ENCODE results near the gene SCAF1. TPM values are rescaled to one million over a fixed set of nuclear protein-coding genes. Genes with fewer than 3 reads are reported as not detected.

SCAF1 gene
- total RNA-seq, 6 experiments from 2014 or later, result 14.6 to 33.0 (median 27.3) TPM

DNA sequence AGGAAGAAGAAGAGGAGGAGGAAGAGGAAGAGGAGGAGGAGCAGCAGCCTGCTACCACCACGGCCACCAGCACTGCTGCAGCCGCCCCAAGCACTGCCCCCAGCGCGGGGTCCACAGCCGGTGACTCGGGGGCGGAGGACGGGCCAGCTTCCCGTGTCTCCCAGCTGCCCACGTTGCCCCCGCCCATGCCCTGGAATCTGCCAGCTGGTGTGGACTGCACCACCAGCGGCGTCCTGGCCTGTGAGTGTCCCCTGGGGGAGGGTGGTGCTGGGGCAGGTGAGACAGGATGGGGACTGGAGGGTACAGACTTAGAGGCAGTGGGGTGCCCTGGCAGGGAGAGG is 11.4 kb downstream of the SCAF1 start:
- intact Hi-C loops (cut with DNase I), result no loop called here
- Histone ChIP-seq H3K9me3 (no peaks in the 10 kb centered on the region), H3K4me3 (no peak overlapping the region), H3K36me3 (peaks cover 0 to 74% (median 22%) of the 10 kb centered on the region in 4 donors), H3K27me3 (no peaks in the 10 kb centered on the region), H3K4me1 (no peaks in the 10 kb centered on the region), H3K27ac (no peak overlapping the region)
- no CpG with 5 or more reads among the region's 13 CpGs for WGBS (ENCODE audit: insufficient coverage, low coverage, low lambda C conversion rate, missing lambda C conversion rate)
- ATAC-seq (no peak), DNase-seq (no peak)
- TF ChIP-seq, protein P1, sequence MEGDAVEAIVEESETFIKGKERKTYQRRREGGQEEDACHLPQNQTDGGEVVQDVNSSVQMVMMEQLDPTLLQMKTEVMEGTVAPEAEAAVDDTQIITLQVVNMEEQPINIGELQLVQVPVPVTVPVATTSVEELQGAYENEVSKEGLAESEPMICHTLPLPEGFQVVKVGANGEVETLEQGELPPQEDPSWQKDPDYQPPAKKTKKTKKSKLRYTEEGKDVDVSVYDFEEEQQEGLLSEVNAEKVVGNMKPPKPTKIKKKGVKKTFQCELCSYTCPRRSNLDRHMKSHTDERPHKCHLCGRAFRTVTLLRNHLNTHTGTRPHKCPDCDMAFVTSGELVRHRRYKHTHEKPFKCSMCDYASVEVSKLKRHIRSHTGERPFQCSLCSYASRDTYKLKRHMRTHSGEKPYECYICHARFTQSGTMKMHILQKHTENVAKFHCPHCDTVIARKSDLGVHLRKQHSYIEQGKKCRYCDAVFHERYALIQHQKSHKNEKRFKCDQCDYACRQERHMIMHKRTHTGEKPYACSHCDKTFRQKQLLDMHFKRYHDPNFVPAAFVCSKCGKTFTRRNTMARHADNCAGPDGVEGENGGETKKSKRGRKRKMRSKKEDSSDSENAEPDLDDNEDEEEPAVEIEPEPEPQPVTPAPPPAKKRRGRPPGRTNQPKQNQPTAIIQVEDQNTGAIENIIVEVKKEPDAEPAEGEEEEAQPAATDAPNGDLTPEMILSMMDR (IDR thresholded peaks at IDR 0.05), result no peak
- TF ChIP-seq POLR2A (IDR thresholded peaks at IDR 0.05), result no peak

DNA sequence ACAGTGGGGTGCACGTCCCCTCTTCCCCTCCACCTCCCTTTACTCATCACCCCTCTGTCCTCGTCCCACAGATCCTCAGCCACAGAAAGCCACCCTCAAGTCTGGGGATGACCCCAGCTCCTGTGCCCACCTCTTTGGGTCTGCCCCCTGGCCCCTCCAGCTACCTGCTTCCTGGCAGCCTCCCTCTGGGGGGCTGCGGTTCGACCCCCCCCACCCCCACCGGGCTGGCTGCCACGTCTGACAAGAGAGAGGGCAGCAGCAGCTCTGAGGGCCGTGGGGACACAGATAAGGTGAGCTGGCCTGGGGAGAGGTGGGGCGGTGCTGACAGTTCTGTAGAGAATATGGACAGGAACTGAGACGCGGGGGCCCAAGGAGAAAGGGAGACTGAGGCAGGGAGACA is 12.6 kb downstream of the SCAF1 start:
- Histone ChIP-seq H3K36me3 (peaks cover 0 to 75% (median 19%) of the 10 kb centered on the region in 4 donors), H3K4me1 (no peaks in the 10 kb centered on the region), H3K9me3 (no peaks in the 10 kb centered on the region), H3K27me3 (no peaks in the 10 kb centered on the region), H3K27ac (no peak overlapping the region), H3K4me3 (no peak overlapping the region)
- ATAC-seq (no peak), DNase-seq (no peak)
- 75% methylated on average over 6 of the region's 10 CpGs for WGBS (ENCODE audit: insufficient coverage, low coverage, low lambda C conversion rate, missing lambda C conversion rate)
- TF ChIP-seq, protein P1 (IDR thresholded peaks at IDR 0.05), result no peak
- TF ChIP-seq POLR2A (IDR thresholded peaks at IDR 0.05), result no peak
- intact Hi-C loops (cut with DNase I), result no loop called here

DNA sequence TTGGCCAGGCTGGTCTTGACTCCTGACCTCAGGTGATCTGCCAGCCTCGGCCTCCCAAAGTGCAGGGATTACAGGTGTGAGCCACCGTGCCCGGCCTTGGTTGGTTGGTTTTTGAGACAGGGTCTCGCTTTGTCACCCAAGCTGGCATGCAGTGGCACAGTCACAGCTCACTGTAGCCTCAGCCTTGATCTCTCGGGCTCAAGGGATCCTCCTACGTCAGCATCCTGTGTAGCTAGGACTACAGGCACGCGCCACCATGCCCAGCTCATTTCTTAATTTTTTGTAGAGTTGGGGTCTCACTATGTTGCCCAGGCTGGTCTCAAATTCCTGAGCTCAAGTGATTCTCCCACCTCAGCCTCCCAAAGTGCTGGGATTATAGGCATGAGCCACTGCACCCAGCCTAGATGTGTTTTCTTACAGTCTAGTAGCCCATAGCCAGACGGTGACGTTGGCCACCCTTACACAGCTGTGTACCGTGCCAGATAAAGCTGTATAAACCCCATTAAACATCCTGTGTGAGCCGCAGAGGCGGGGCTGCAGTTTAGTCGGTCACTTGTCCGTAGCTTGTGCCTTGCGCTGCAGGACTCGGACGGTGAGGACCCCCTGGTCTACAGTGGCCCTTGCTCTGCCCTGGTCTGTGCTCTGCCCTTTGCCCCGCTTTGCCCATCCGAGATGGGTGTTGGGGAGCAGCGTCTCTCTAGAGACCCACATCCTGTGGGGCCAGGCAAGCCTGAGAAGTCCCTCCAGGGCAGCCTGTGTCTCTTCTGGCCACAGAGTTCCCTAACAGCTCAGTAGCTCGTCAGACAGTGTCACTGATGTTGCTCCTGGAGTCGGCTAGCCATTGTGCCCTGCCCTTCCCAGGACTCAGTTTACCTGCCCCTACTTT is 13.8 kb downstream of the SCAF1 start:
- Histone ChIP-seq H3K36me3 (peaks cover 0 to 72% (median 19%) of the 10 kb centered on the region in 4 donors), H3K9me3 (no peaks in the 10 kb centered on the region), H3K4me3 (no peak overlapping the region), H3K27me3 (no peaks in the 10 kb centered on the region), H3K4me1 (no peaks in the 10 kb centered on the region), H3K27ac (no peak overlapping the region)
- 92% methylated on average over 8 of the region's 23 CpGs for WGBS (ENCODE audit: insufficient coverage, low coverage, low lambda C conversion rate, missing lambda C conversion rate)
- no peak for DNase-seq
- intact Hi-C loops (cut with DNase I), result no loop called here
- TF ChIP-seq, protein P1 (IDR thresholded peaks at IDR 0.05), result no peak
- TF ChIP-seq POLR2A (IDR thresholded peaks at IDR 0.05), result no peak
- no peak for ATAC-seq

DNA sequence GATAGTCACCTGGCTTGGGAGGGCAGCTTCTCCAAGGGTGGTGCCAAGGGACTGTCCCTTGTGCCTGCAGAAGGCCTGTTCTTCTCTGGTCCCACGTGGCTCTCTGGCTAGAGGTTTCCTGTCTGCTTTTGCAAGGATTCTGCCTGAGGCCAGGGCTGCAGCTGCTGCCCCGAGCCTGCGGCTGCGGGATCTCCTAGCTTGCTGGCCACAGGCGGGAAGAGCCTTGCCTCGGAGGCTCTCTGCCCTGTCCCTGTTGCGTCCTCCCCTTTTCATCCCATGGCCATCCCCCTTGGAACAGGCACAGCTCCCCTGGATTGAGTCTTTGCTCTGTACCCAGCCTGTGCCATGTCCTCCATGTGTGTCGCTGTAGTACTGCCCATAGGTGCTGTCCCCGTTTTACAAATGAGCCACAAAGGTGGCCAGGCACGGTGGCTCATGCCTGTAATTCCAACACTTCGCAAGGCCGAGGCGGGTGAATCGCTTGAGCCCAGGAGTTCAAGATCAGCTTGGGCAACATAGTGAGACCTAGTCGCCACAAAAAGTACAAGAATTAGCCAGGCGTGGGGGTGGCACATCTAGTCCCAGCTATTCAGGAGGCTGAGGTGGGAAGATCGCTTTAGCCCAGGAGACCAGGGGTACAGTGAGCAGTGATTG is 14.6 kb downstream of the SCAF1 start:
- H3K4me1 ChIP-seq, result no peaks in the 10 kb centered on the region
- H3K36me3 ChIP-seq, result peaks cover 0 to 74% (median 16%) of the 10 kb centered on the region in 4 donors
- H3K27me3 ChIP-seq, result no peaks in the 10 kb centered on the region
- H3K9me3 ChIP-seq, result no peaks in the 10 kb centered on the region
- H3K4me3 ChIP-seq, result no peak overlapping the region
- intact Hi-C loops (cut with DNase I), result no loop called here
- ATAC-seq, result no peak
- TF ChIP-seq, protein P1 (IDR thresholded peaks at IDR 0.05), result no peak
- TF ChIP-seq POLR2A (IDR thresholded peaks at IDR 0.05), result no peak
- no peak overlapping the region for H3K27ac ChIP-seq
- DNase-seq, result no peak
- 96% methylated on average over 7 of the region's 17 CpGs for WGBS (ENCODE audit: insufficient coverage, low coverage, low lambda C conversion rate, missing lambda C conversion rate)

Data from right lobe of liver (tissue), 6 donors.